Left lobe of liver (tissue), 2 donors: ENCODE data around the gene GYPC. TPM values are rescaled to one million over a fixed set of nuclear protein-coding genes. Genes with fewer than 3 reads are reported as not detected.
"Not testable (repeated sequence)": the region's sequence is repeated elsewhere in the genome, so short reads cannot be mapped to it uniquely, and the experiment has no call there.

ENCODE experiments used
- ATAC-seq: fragments of 200-7000 bp; cut with Tn5 transposase; one replicate; pipeline ENCODE4 v1.9.1; 2020; ENCODE audit warnings: mild to moderate bottlenecking, moderate library complexity
- DNase-seq: peaks from one replicate; pipeline ENCODE4 v3.0.0-alpha.2; 2020; ENCODE audit warnings: low spot score
- total RNA-seq: library from RNA; stranded (reverse); gene quantifications from one replicate; pipeline ENCODE4 v1.2.1, GENCODE V29; 2021
- donor health status: DM: no; HTN: no; CAD: no; lungs with moderate emphysema.
- donor health status: DM: no; HTN: yes; CAD: no.

GYPC gene
- total RNA-seq, 1 donor from 2014 or later = 4.3 TPM

GRCh38 chr2:126664639-126665038 is 8.7 kb downstream of the GYPC start:
- no peak for DNase-seq
- ATAC-seq = no peak

GRCh38 chr2:126665483-126665882 is 9.5 kb downstream of the GYPC start:
- DNase-seq (no peak), ATAC-seq (no peak)

GRCh38 chr2:126668254-126668653 is 12.3 kb downstream of the GYPC start:
- DNase-seq (no peak), ATAC-seq (no peak)

GRCh38 chr2:126669772-126670171 is 13.8 kb downstream of the GYPC start:
- DNase-seq (no peak), ATAC-seq (no peak)

- DNase-seq (no peak), ATAC-seq (no peak)
Measured at GRCh38 chr2:126671488-126671887, 15.5 kb downstream of the GYPC start.

GRCh38 chr2:126672980-126673605 is 17.1 kb downstream of the GYPC start:
- ATAC-seq = no peak
- DNase-seq = no peak

GRCh38 chr2:126674075-126674744 is 18.3 kb downstream of the GYPC start:
- ATAC-seq (no peak), DNase-seq (no peak)

GRCh38 chr2:126675637-126676036 is 19.7 kb downstream of the GYPC start:
- no peak for ATAC-seq

GRCh38 chr2:126676221-126677175 is 20.5 kb downstream of the GYPC start:
- ATAC-seq = no peak
- no peak for DNase-seq

More at GRCh38 chr2:126675637-126676036, 19.7 kb downstream of the GYPC start:
- no peak for DNase-seq

- DNase-seq (no peak), ATAC-seq (no peak)
Measured at GRCh38 chr2:126677176-126677538, 21.2 kb downstream of the GYPC start.

- DNase-seq (no peak), ATAC-seq (no peak)
Measured at GRCh38 chr2:126678269-126679065, 22.5 kb downstream of the GYPC start.

- DNase-seq (no peak), ATAC-seq (no peak)
Measured at GRCh38 chr2:126679094-126679713, 23.2 kb downstream of the GYPC start.

- no peak for DNase-seq
- no peak for ATAC-seq
Measured at GRCh38 chr2:126681505-126681904, 25.5 kb downstream of the GYPC start.

- DNase-seq = no peak
- no peak for ATAC-seq
Measured at GRCh38 chr2:126685629-126686028, 29.7 kb downstream of the GYPC start.

GRCh38 chr2:126686286-126686685 is 30.3 kb downstream of the GYPC start:
- ATAC-seq (no peak), DNase-seq (no peak)

- no peak for ATAC-seq
- no peak for DNase-seq
Measured at GRCh38 chr2:126686841-126687485, 31.0 kb downstream of the GYPC start.

GRCh38 chr2:126687503-126687902 is 31.5 kb downstream of the GYPC start:
- no peak for DNase-seq
- no peak for ATAC-seq

GRCh38 chr2:126688594-126688993 is 32.6 kb downstream of the GYPC start:
- not testable (repeated sequence) for DNase-seq, ATAC-seq

GRCh38 chr2:126692241-126692640 is 36.3 kb downstream of the GYPC start:
- not testable (repeated sequence) for DNase-seq, ATAC-seq
